ENCODE data around the gene RBM20. TPM values are rescaled to one million over a fixed set of nuclear protein-coding genes. Genes with fewer than 3 reads are reported as not detected.

Gene RBM20
- polyA plus RNA-seq, 1 donor (not counting 4 experiments of a cell fraction or from before 2014, with no cell fraction given): 0.01 TPM

GRCh38 chr10:110883924-110884323, 239.8 kb downstream of the RBM20 start:
- Histone ChIP-seq H3K79me2 (ENCODE audit: control insufficient read depth, insufficient read depth, low read length) (no peaks in the 10 kb centered on the region), H3K4me2 (ENCODE audit: control insufficient read depth, extremely low read depth, insufficient read depth, low read depth, low read length) (no peak overlapping the region), H3K4me1 (ENCODE audit: control insufficient read depth, extremely low read depth, insufficient read depth, low read length) (no peaks in the 10 kb centered on the region), H3K36me3 (ENCODE audit: control insufficient read depth in 2 of 2, extremely low read depth in 1 of 2, insufficient read depth in 2 of 2, low read length in 2 of 2) (peaks cover 0 to 13% of the 10 kb centered on the region in 2 experiments), H3K27me3 (ENCODE audit: control insufficient read depth, extremely low read depth, insufficient read depth, low read length) (no peaks in the 10 kb centered on the region), H2AFZ (ENCODE audit: control insufficient read depth, low read length) (no peak overlapping the region), H3K9me1 (ENCODE audit: control insufficient read depth, extremely low read depth, insufficient read depth, low read length) (no peaks in the 10 kb centered on the region), H3K9ac (ENCODE audit: control insufficient read depth, extremely low read depth, insufficient read depth, low read length) (no peak overlapping the region), H4K20me1 (ENCODE audit: control insufficient read depth, extremely low read depth, insufficient read depth, low read length) (no peaks in the 10 kb centered on the region), H3K9me3 (ENCODE audit: control insufficient read depth, low read depth, low read length) (no peaks in the 10 kb centered on the region), H3K4me3 (ENCODE audit: control insufficient read depth in 2 of 3, extremely low read depth in 1 of 3, insufficient read depth in 2 of 3, low read depth in 1 of 3, low read length in 3 of 3) (no peak overlapping the region), H3K27ac (ENCODE audit: control insufficient read depth, insufficient read depth, low read length) (no peak overlapping the region)
- DNase-seq (ENCODE audit: low read depth, low spot score): no peak
- TF ChIP-seq EZH2 (IDR thresholded peaks at IDR 0.05; ENCODE audit: low read length) (no peak), CTCF (optimal IDR thresholded peaks at IDR 0.05 in 1 of 3, IDR thresholded peaks at IDR 0.05 in 1 of 3, conservative IDR thresholded peaks at IDR 0.05 in 1 of 3; ENCODE audit: extremely low read depth in 1 of 3, insufficient read depth in 2 of 3, low read length in 3 of 3) (no peak)
- FAIRE-seq: no peak
- dilution Hi-C loops (cut with MboI; ENCODE audit: extremely low pct_ligation_motif_present, low sequenced_read_pairs): loop anchor here (25.0 kb wide), 1 partner anchor 572 kb away; the partner anchor contains the start of gene SMNDC1

GRCh38 chr10:110885932-110886674, 242.0 kb downstream of the RBM20 start:
- Histone ChIP-seq H3K79me2 (ENCODE audit: control insufficient read depth, insufficient read depth, low read length) (no peaks in the 10 kb centered on the region), H3K4me1 (ENCODE audit: control insufficient read depth, extremely low read depth, insufficient read depth, low read length) (no peaks in the 10 kb centered on the region), H3K9me3 (ENCODE audit: control insufficient read depth, low read depth, low read length) (no peaks in the 10 kb centered on the region), H3K4me2 (ENCODE audit: control insufficient read depth, extremely low read depth, insufficient read depth, low read depth, low read length) (no peak overlapping the region), H3K27me3 (ENCODE audit: control insufficient read depth, extremely low read depth, insufficient read depth, low read length) (no peaks in the 10 kb centered on the region), H3K36me3 (ENCODE audit: control insufficient read depth in 2 of 2, extremely low read depth in 1 of 2, insufficient read depth in 2 of 2, low read length in 2 of 2) (peaks cover 0 to 11% of the 10 kb centered on the region in 2 experiments), H2AFZ (ENCODE audit: control insufficient read depth, low read length) (no peak overlapping the region), H3K9ac (ENCODE audit: control insufficient read depth, extremely low read depth, insufficient read depth, low read length) (no peak overlapping the region), H3K9me1 (ENCODE audit: control insufficient read depth, extremely low read depth, insufficient read depth, low read length) (no peaks in the 10 kb centered on the region), H4K20me1 (ENCODE audit: control insufficient read depth, extremely low read depth, insufficient read depth, low read length) (no peaks in the 10 kb centered on the region), H3K27ac (ENCODE audit: control insufficient read depth, insufficient read depth, low read length) (no peak overlapping the region), H3K4me3 (ENCODE audit: control insufficient read depth in 2 of 3, extremely low read depth in 1 of 3, insufficient read depth in 2 of 3, low read depth in 1 of 3, low read length in 3 of 3) (no peak overlapping the region)
- dilution Hi-C loops (cut with MboI; ENCODE audit: extremely low pct_ligation_motif_present, low sequenced_read_pairs): loop anchor here (25.0 kb wide), 1 partner anchor 574 kb away; the partner anchor contains the start of gene SMNDC1
- FAIRE-seq: no peak
- no peak for DNase-seq (ENCODE audit: low read depth, low spot score)
- TF ChIP-seq CTCF (optimal IDR thresholded peaks at IDR 0.05 in 1 of 3, IDR thresholded peaks at IDR 0.05 in 1 of 3, conservative IDR thresholded peaks at IDR 0.05 in 1 of 3; ENCODE audit: extremely low read depth in 1 of 3, insufficient read depth in 2 of 3, low read length in 3 of 3) (no peak), EZH2 (IDR thresholded peaks at IDR 0.05; ENCODE audit: low read length) (no peak)

All from keratinocyte (primary cell).